ENCODE results near the gene PIGU. TPM values are rescaled to one million over a fixed set of nuclear protein-coding genes. Genes with fewer than 3 reads are reported as not detected.

Gene PIGU
- total and polyA plus RNA-seq, 9 of the 15 experiments (the other 6 are each of a cell fraction or from before 2014, with no cell fraction given) = 6.5 to 100 (median 28.1) TPM

GRCh38 chr20:34600892-34601653 lies 75.8 kb downstream of the PIGU start:
- Histone ChIP-seq H3K4me1 (replicated peaks in 1 of 2; ENCODE audit: control insufficient read depth in 2 of 2, insufficient read depth in 2 of 2, low read length in 2 of 2) (no peaks in the 10 kb centered on the region; a peak in 1 of 5 replicates), H3K27ac (ENCODE audit: extremely low read depth, low read depth, low read length) (no peak overlapping the region), H2AFZ (ENCODE audit: low read depth, low read length) (no peak overlapping the region), H3K27me3 (ENCODE audit: control insufficient read depth in 2 of 2, insufficient read depth in 2 of 2, low read length in 2 of 2) (no peaks in the 10 kb centered on the region), H3K9ac (ENCODE audit: insufficient read depth in 1 of 2, low read depth in 2 of 2, low read length in 2 of 2) (no peak overlapping the region), H3K4me3 (no peak overlapping the region), H3K79me2 (ENCODE audit: control insufficient read depth, insufficient read depth, low read length) (no peaks in the 10 kb centered on the region), H3K4me2 (ENCODE audit: insufficient read depth, low read length) (no peak overlapping the region), H4K20me1 (replicated peaks; ENCODE audit: control insufficient read depth, insufficient read depth, low read length) (no peaks in the 10 kb centered on the region), H3K9me1 (ENCODE audit: control insufficient read depth, insufficient read depth, low read length) (no peaks in the 10 kb centered on the region), H3K9me3 (replicated peaks; ENCODE audit: control insufficient read depth, insufficient read depth, low read depth, low read length) (no peaks in the 10 kb centered on the region), H3K36me3 (ENCODE audit: control insufficient read depth, insufficient read depth, low read length) (no peaks in the 10 kb centered on the region; the same call in 2 of the 3 replicates)
- in situ Hi-C loops (cut with MboI) = no loop called here
- WGBS (ENCODE audit: insufficient coverage, low coverage, missing lambda C conversion rate) = 36% methylated on average over 7 of the region's 9 CpGs
- FAIRE-seq (no peak), ATAC-seq (no peak), DNase-seq (ENCODE audit: extremely low read depth in 1 of 4, low spot score in 3 of 4) (no peak)
- POLR2A ChIA-PET = no interaction called here
- TF ChIP-seq GATAD2A (IDR thresholded peaks at IDR 0.05) = no peak
- TF ChIP-seq CREB5 (CRISPR knock-in tag; IDR thresholded peaks at IDR 0.05) = no peak
- TF ChIP-seq RNF219 (CRISPR knock-in tag; IDR thresholded peaks at IDR 0.05) = no peak
- TF ChIP-seq PRDM10 (IDR thresholded peaks at IDR 0.05; ENCODE audit: partially characterized antibody) = no peak
- TF ChIP-seq SRSF3 (IDR thresholded peaks at IDR 0.05; ENCODE audit: insufficient read depth, low read length) = no peak
- no TSS peak for BruUV-seq (replicated peaks)
- CTCF ChIA-PET (ENCODE audit: low intra/inter-chr PET ratio) = no interaction called here
- intact Hi-C loops (cut with micrococcal nuclease) = no loop called here

Measured in K562 (cell line).